ENCODE data around the gene PCSK7.

The PCSK7 gene

DNA sequence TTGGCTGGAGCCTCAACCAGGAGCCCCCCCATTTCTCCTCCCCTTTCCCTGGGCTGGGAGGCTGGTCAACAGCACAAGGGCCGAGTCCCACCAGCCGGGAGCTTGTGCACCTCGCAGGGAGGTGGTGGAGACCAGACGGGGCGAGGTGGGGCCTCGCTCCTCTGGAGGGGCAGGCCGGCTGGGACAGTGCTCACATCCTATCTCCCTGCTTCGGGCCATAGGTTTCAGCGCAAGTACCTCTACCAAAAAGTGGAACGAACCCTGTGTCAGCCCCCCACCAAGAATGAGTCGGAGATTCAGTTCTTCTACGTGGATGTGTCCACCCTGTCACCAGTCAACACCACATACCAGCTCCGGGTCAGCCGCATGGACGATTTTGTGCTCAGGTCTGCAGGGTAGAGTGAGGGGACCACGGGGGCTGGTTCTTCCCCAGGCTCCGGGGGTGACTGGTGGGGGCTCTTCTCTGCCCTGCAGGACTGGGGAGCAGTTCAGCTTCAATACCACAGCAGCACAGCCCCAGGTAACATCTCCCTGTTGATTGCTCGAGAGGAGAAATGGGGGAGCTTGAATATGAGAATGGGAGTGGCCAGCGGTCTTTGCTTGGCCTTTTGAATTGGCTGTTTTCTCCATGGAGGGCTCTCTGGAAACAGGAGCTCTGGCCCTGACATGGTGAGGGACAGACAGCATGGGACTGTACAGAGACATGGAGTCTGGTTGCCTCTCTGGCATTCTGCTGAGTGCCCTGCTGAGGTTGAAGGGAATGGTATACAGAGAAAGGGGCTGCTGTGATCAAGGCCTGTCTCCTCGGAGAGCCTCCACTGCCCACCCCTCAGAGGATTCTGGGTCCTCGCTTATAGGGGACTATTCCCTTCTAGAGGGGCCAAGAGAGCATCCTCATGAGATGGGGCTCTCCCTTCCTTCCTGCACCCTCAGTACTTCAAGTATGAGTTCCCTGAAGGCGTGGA lies 50.0 kb downstream of the PCSK7 start:
- DNase-seq: no peak

GRCh38 chr11:117180661-117181585 lies 51.0 kb downstream of the PCSK7 start:
- DNase-seq: peak; percentile 71 to 74

GRCh38 chr11:117180020-117180419 lies 51.9 kb downstream of the PCSK7 start:
- DNase-seq: no peak

DNA sequence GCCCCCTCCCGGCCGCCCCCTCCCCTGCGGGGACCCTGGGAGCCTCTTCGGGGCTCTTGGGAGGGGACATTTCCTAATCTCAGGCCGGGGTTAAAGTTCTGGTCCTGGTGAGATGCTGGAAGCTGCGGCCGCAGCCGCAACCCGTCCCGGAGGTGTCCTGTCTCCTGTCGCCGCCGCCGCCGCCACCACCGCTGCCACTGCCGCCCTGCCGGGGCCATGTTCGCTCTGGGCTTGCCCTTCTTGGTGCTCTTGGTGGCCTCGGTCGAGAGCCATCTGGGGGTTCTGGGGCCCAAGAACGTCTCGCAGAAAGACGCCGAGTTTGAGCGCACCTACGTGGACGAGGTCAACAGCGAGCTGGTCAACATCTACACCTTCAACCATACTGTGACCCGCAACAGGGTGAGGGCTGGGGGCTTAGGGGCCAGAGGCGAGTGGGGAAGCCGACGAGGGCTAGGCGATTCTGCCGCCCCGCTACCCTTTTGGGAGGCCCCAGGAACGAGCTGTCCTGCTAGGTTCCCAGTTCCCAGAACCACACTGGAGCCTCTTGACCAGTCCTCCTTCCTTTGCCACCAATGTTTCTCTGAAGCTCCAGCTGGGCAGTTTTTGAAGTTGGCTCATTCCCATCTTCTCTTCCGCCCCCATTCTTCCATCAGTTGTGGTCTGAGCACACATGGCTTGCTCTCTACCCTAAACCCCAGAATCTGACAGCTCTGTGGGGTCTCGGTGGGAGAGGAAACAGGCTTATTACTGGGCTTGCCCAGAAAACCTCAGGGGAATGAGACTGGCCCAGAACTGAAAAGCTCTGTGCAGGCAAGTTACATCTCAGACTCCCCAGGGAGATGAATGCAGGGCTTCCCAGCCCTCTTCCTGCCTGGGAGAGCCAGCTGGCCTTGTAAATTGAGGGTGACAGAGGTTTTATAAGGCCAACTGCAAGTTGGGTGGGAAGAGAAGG lies 52.5 kb downstream of the PCSK7 start:
- DNase-seq: peak in 1 of 2 experiments; percentile 16

DNA sequence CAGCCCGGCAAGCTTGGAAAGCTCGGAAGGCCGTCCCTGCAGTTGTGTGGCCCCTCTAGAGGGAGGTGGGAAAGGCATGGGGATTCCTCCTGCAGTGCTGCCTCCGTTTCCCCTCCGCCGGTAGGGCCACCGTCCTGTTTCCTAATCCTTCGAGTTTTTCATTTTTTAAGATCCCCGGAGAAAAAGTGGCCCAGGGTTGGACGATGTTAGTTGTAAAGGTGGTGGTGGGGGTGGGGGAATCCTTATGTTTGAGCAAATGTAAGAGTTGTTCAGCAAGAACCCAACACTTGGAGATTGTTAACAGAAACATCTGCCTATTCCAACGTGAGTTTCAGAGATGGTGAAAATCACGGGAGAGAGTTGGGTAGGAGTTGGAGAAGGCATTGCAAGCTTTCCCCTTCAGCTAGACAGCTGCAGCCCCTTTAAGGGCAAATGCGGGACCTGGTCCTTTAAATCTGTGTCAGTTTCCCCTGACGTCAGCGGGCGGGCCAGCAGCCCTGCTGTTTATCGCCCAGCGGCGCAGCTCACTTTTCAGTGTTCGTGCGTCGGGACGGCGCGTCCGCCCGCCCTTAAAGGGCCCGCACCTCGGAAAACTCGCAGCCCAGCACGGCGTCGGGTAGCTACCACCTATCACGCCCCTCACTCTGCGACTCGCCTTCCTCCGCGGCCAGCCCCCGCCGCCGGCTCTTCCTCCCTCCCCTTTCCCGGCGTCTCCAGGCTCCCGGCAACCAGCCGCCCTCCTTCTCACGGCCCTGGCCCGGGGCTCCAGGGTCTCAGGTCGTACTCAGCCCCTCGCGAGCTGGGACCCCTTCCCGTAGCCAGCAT lies 53.5 kb downstream of the PCSK7 start, which contains the start of gene SIDT2:
SIDT2 (plus strand) TSS at position 534 of the 825 bp plus-strand sequence. CDS start 521 bp downstream, outside the sequence.
- peak; percentile 82 to 94 for DNase-seq

GRCh38 chr11:117177534-117178209 lies 54.2 kb downstream of the PCSK7 start:
- DNase-seq: no peak

GRCh38 chr11:117176186-117176585 lies 55.7 kb downstream of the PCSK7 start:
- no peak for DNase-seq

DNA sequence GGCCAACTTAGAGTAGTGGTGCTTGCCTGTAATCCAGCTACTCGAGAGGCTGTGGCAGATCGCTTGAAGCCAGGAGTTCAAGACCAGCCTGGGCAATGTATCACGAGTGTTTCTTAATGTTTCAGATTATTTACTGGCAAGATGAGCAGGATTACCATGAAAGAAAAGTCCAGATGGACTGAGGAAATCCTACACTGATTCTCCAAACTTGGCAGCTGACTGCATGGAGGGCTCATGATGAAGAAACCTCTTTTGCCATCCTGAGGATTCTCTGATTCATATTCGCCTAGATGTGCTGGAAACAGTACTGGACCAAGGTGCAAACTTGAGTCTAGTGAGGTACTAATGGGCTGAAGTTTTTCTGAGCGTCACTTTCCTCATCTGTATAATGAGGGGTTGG lies 56.1 kb downstream of the PCSK7 start:
- DNase-seq: no peak

- no peak for DNase-seq
Measured at GRCh38 chr11:117175104-117175503, 56.8 kb downstream of the PCSK7 start.

- DNase-seq: no peak
Measured at GRCh38 chr11:117172724-117173421, 59.0 kb downstream of the PCSK7 start.

- no peak for DNase-seq
Measured at GRCh38 chr11:117171404-117172061, 60.3 kb downstream of the PCSK7 start.

DNA sequence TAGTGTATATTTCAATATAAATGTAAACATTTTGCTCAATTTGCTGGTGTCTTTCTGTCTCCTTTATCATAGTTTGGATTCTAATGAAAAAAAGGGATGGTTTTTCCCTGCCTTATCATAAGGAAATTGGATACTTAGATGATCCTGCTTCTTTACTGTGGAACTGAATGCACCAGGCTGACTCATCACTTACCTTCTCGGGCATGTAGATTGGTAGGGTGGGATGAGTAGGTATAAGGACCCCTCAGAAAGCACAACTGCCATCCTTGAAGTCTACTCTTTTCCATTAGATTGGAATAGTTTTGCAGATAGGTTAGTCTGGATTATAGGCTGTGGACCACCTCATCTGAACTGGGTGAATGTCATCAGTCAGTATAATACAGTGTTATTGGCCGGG lies 60.9 kb downstream of the PCSK7 start:
- DNase-seq: no peak

DNA sequence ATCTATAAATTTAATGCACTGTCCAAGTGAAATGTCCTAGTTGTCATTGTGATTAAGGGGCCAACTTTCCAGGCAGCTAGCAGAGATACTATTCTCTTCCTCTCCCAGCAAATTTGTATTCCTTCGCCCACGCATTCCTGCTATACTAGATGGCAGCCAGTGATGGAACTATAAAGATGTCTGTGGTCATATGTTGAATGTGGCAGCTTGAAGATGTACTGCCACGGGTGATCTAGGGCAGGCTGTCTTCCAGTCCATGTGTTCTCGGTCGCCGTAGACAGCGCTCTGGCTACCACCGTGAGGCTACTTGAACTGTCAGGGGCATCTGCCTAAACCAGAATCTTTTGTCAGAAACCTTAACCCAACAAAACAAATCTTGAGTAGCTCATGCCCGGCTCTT lies 61.7 kb downstream of the PCSK7 start:
- DNase-seq: no peak

GRCh38 chr11:117169736-117170135 lies 62.1 kb downstream of the PCSK7 start:
- no peak for DNase-seq

DNA sequence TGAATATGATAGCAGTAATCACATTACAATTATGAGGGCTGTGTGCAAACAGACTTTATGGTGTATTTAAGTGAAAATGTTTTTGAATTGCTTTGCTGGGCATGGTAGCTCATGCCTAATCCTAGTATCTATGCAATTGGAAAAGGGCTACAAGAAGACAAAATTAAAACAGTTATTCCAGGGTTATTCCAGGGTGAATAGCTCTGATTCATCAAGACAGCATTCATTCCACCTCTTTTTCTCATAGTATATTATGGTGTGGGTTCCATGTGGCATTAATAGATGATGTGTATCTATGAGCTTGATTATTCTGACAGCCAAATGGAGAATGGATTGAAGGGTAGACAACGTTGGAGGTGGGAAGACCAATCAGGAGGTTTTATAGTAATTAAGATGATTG lies 65.4 kb downstream of the PCSK7 start:
- no peak for DNase-seq

GRCh38 chr11:117160826-117161225 lies 71.0 kb downstream of the PCSK7 start:
- no peak for DNase-seq

GRCh38 chr11:117159892-117160291 lies 72.0 kb downstream of the PCSK7 start:
- DNase-seq: no peak

GRCh38 chr11:117157507-117157906 lies 74.4 kb downstream of the PCSK7 start:
- DNase-seq: no peak

DNA sequence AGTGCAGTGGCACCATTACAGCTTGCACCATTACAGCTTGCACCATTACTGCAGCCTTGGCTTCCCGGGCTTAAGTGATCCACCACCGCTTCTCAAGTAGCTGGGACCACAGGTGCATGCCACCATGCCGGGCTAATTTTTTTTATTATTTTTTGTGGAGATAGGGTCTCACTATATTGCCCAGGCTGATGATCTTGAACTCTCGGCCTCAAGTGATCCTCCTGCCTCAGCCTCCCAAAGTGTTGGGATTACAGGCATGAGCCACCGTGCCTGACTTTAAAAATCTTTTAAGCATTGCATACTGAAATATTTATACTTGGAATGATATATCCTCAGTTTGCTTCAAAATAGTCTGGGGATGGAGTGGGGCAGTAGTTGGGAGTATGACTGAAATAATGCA lies 77.4 kb downstream of the PCSK7 start:
- DNase-seq: no peak

All from SHP77 (cell line).